ENCODE results near the gene ZNF143. TPM values are rescaled to one million over a fixed set of nuclear protein-coding genes. Genes with fewer than 3 reads are reported as not detected.
A peak's percentile ranks its signal among the peaks of the same experiment; 100 is the strongest.

The ZNF143 gene
- total and polyA plus RNA-seq, 10 of the 15 experiments (the other 5 are each of a cell fraction or from before 2014, with no cell fraction given): 13.6 to 48.7 (median 19.4) TPM

DNA sequence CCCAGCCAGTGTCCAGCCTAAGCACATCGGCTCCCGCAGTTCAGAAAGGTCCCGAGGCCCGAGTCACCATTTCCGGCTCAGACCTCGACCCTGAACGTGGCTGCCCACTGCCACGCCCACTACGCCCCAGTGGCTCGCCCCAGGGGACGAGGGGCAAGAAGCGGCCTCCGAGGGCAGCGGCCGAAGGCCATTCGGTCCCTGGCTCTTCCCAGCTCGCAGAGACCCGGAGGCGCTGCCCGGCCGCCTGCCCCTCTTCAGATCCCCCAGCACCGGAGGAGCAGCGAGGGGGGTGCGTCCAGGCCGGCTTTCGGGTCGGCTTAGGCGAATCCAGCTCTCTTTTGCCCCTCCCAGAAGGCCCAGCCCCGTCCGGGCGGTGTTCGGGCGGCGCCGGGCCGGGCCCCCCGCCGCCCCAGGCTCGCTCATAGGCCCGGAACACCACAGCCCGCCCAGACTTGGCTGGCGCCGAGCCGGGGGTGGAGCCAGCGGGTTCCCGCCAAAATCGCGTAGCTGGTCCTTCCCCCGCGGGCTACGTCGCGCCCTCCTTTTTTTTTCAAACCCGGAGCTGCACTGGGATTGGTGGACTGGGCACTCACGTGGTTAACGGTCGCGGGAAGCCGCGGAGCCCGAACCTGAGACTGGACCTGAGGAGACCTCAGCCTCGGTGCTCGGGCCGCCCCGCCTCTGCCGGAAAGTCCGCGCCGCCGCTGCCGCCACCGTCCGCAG, 112.4 kb downstream of the ZNF143 start, which contains the start of gene WEE1:
Gene WEE1, plus strand, starts transcription at position 619 of the 723 bp plus-strand sequence. CDS start 264 bp downstream, outside the sequence.
- H2AFZ ChIP-seq (ENCODE audit: control insufficient read depth, low read depth, low read length): peak within 1 kb of the TSS; percentile 94
- in situ Hi-C loops (cut with MboI) (no loop called here), intact Hi-C loops (cut with micrococcal nuclease; ENCODE audit: unreplicated experiment) (loop anchor here (2.0 kb wide), 1 partner anchor 110 kb away; no protein-coding TSS in a partner anchor)
- POLR2A ChIA-PET: interaction anchor here (0.6 to 2.0 kb wide), 10 partner anchors 10 to 145 kb away, joined by 3 to 15 read pairs (median 6); partner anchors contain the start of gene ZNF143
- 0 out of 4 replicates have a peak, but pooled peaks cover 0 to 3% of the 10 kb centered on the region in 2 experiments for H3K36me3 ChIP-seq (ENCODE audit: control insufficient read depth in 2 of 2, insufficient read depth in 2 of 2, low read length in 1 of 2)
- peak within 1 kb of the TSS; percentile 90 for H3K27ac ChIP-seq (ENCODE audit: control insufficient read depth, insufficient read depth)
- no peaks in the 10 kb centered on the region for H3K27me3 ChIP-seq (replicated peaks in 1 of 2; ENCODE audit: control insufficient read depth in 2 of 2, insufficient read depth in 2 of 2, low read length in 1 of 2)
- RAD21 ChIA-PET (ENCODE audit: unreplicated experiment): interaction anchor here (0.7 to 2.4 kb wide), 12 partner anchors 14 to 185 kb away, joined by 3 to 16 read pairs (median 4); partner anchors contain the start of genes SWAP70 and ZNF143
- peaks cover 49% of the 10 kb centered on the region for H3K79me2 ChIP-seq (ENCODE audit: control insufficient read depth, insufficient read depth, low read length)
- SMC1A ChIA-PET (ENCODE audit: uncharacterized antibody, unreplicated experiment): interaction anchor here (0.7 to 1.9 kb wide), 8 partner anchors 9 to 187 kb away, joined by 3 to 6 read pairs (median 4); no protein-coding TSS in a partner anchor
- no peaks in the 10 kb centered on the region for H3K9me3 ChIP-seq (replicated peaks; ENCODE audit: control insufficient read depth, insufficient read depth, low read length)
- peak within 1 kb of the TSS; percentile 76 for H3K9ac ChIP-seq (ENCODE audit: control insufficient read depth, insufficient read depth, low read length)
- ATAC-seq: peak; percentile 94
- peaks cover 6% of the 10 kb centered on the region; the same call in 1 of the 2 replicates for H3K4me1 ChIP-seq (ENCODE audit: control insufficient read depth, insufficient read depth, low read length)
- FAIRE-seq: peak; percentile 54
- no peaks in the 10 kb centered on the region for H4K20me1 ChIP-seq (ENCODE audit: control insufficient read depth, insufficient read depth)
- peak within 1 kb of the TSS; percentile 90 for H3K4me3 ChIP-seq
- CTCF ChIA-PET: interaction anchor here (0.6 to 2.2 kb wide), 12 partner anchors 28 to 434 kb away, joined by 3 to 10 read pairs (median 4); no protein-coding TSS in a partner anchor
- 1% methylated on average over 60 of the region's 73 CpGs for WGBS (ENCODE audit: insufficient coverage, insufficient replicate concordance, low lambda C conversion rate, missing lambda C conversion rate)
- no TSS peak for BruUV-seq (replicated peaks)
- H3K4me2 ChIP-seq (ENCODE audit: control insufficient read depth, insufficient read depth): peak within 1 kb of the TSS; percentile 95
- DNase-seq (ENCODE audit: low read depth, low spot score): peak; percentile 86
- TF ChIP-seq CREB1 (IDR thresholded peaks at IDR 0.05; ENCODE audit: low read depth) (peak; percentile 94), TCF7 (IDR thresholded peaks at IDR 0.05; ENCODE audit: borderline replicate concordance) (no peak), ZNF217 (IDR thresholded peaks at IDR 0.05) (no peak), TCF12 (IDR thresholded peaks at IDR 0.05; ENCODE audit: low read depth, low read length) (peak; percentile 20; the same call in 1 of the 2 replicates), EGR1 (IDR thresholded peaks at IDR 0.05; ENCODE audit: borderline replicate concordance in 1 of 2, low read depth in 2 of 2, low read length in 2 of 2) (peak in 1 of 2 experiments; percentile 40; a peak in 1 of 3 replicates), CREM (IDR thresholded peaks at IDR 0.05; ENCODE audit: low read depth) (peak; percentile 88), NFYB (IDR thresholded peaks at IDR 0.05; ENCODE audit: insufficient read depth, low read depth, low read length) (peak; percentile 75), POLR2A (IDR thresholded peaks at IDR 0.05; ENCODE audit: low read depth, low read length) (peak; percentile 84), RAD51 (IDR thresholded peaks at IDR 0.05) (peak; percentile 82), IKZF1 (conservative IDR thresholded peaks at IDR 0.05) (0 out of 2 replicates have a peak, but pooled peaks have one; percentile 53), BHLHE40 (IDR thresholded peaks at IDR 0.05; ENCODE audit: borderline replicate concordance in 1 of 2, low read depth in 2 of 2, low read length in 1 of 2) (peak in 1 of 2 experiments; percentile 14; a peak in 1 of 4 replicates)
- TF ChIP-seq, protein P1, sequence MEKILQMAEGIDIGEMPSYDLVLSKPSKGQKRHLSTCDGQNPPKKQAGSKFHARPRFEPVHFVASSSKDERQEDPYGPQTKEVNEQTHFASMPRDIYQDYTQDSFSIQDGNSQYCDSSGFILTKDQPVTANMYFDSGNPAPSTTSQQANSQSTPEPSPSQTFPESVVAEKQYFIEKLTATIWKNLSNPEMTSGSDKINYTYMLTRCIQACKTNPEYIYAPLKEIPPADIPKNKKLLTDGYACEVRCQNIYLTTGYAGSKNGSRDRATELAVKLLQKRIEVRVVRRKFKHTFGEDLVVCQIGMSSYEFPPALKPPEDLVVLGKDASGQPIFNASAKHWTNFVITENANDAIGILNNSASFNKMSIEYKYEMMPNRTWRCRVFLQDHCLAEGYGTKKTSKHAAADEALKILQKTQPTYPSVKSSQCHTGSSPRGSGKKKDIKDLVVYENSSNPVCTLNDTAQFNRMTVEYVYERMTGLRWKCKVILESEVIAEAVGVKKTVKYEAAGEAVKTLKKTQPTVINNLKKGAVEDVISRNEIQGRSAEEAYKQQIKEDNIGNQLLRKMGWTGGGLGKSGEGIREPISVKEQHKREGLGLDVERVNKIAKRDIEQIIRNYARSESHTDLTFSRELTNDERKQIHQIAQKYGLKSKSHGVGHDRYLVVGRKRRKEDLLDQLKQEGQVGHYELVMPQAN (conservative IDR thresholded peaks at IDR 0.05): peak; percentile 34
- TF ChIP-seq, protein P2, sequence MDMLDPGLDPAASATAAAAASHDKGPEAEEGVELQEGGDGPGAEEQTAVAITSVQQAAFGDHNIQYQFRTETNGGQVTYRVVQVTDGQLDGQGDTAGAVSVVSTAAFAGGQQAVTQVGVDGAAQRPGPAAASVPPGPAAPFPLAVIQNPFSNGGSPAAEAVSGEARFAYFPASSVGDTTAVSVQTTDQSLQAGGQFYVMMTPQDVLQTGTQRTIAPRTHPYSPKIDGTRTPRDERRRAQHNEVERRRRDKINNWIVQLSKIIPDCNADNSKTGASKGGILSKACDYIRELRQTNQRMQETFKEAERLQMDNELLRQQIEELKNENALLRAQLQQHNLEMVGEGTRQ (IDR thresholded peaks at IDR 0.05; ENCODE audit: borderline replicate concordance, low read depth, low read length): peak; percentile 72
- TF ChIP-seq, protein P3, sequence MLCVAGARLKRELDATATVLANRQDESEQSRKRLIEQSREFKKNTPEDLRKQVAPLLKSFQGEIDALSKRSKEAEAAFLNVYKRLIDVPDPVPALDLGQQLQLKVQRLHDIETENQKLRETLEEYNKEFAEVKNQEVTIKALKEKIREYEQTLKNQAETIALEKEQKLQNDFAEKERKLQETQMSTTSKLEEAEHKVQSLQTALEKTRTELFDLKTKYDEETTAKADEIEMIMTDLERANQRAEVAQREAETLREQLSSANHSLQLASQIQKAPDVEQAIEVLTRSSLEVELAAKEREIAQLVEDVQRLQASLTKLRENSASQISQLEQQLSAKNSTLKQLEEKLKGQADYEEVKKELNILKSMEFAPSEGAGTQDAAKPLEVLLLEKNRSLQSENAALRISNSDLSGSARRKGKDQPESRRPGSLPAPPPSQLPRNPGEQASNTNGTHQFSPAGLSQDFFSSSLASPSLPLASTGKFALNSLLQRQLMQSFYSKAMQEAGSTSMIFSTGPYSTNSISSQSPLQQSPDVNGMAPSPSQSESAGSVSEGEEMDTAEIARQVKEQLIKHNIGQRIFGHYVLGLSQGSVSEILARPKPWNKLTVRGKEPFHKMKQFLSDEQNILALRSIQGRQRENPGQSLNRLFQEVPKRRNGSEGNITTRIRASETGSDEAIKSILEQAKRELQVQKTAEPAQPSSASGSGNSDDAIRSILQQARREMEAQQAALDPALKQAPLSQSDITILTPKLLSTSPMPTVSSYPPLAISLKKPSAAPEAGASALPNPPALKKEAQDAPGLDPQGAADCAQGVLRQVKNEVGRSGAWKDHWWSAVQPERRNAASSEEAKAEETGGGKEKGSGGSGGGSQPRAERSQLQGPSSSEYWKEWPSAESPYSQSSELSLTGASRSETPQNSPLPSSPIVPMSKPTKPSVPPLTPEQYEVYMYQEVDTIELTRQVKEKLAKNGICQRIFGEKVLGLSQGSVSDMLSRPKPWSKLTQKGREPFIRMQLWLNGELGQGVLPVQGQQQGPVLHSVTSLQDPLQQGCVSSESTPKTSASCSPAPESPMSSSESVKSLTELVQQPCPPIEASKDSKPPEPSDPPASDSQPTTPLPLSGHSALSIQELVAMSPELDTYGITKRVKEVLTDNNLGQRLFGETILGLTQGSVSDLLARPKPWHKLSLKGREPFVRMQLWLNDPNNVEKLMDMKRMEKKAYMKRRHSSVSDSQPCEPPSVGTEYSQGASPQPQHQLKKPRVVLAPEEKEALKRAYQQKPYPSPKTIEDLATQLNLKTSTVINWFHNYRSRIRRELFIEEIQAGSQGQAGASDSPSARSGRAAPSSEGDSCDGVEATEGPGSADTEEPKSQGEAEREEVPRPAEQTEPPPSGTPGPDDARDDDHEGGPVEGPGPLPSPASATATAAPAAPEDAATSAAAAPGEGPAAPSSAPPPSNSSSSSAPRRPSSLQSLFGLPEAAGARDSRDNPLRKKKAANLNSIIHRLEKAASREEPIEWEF (IDR thresholded peaks at IDR 0.05; ENCODE audit: insufficient replicate concordance, low read depth, low read length): no peak
